Activated CD4-positive, alpha-beta T cell treated with anti-CD3 and anti-CD28 coated beads for 36 hours (primary cell): ENCODE measurements around the gene GRM4. TPM values are rescaled to one million over a fixed set of nuclear protein-coding genes. Genes with fewer than 3 reads are reported as not detected.

ENCODE experiments used
- ATAC-seq: fragments of 200-7000 bp; cut with Tn5 transposase; one replicate; pipeline ENCODE4 v1.10.0; 2021; ENCODE audit warnings: mild to moderate bottlenecking, moderate library complexity
- CTCF ChIA-PET: fragments of 350-600 bp; sonication (Branson Sonifier 250); formaldehyde crosslinking; loops from one replicate; lab custom pipeline; 2021; ENCODE audit warnings: antibody characterized with exemption; lab: Charles Lee
- POLR2A ChIA-PET: fragments of 350-600 bp; sonication (Branson Sonifier 250); formaldehyde crosslinking; loops from one replicate; lab custom pipeline; 2021; ENCODE audit warnings: antibody characterized with exemption, inconsistent platforms; lab: Charles Lee
- DNase-seq: peaks from one replicate; pipeline ENCODE4 v3.0.0-alpha.2; 2020
- H3K27ac Mint-ChIP-seq: one replicate; pipeline ENCODE4 v1.8.0; 2021; ENCODE audit warnings: mixed read lengths
- H3K27me3 Mint-ChIP-seq: one replicate; pipeline ENCODE4 v1.8.0; 2021; ENCODE audit warnings: mixed read lengths
- H3K36me3 Mint-ChIP-seq: one replicate; pipeline ENCODE4 v1.8.0; 2021; ENCODE audit warnings: low read depth, mixed read lengths
- H3K4me1 Mint-ChIP-seq: one replicate; pipeline ENCODE4 v1.8.0; 2021; ENCODE audit warnings: mixed read lengths
- H3K4me3 Mint-ChIP-seq: one replicate; pipeline ENCODE4 v1.8.0; 2021; ENCODE audit warnings: mild to moderate bottlenecking, moderate library complexity, mixed read lengths
- H3K9me3 Mint-ChIP-seq: one replicate; pipeline ENCODE4 v1.8.0; 2021; ENCODE audit warnings: low read depth, mixed read lengths
- intact Hi-C, 2 experiments: fragments of 100-400 bp; cut with DNase I in 1 of 2; cut with micrococcal nuclease in 1 of 2; formaldehyde crosslinking; loops; one replicate each; pipeline versions ENCODE4 v1.14.2 to v1.15.1; 2022 to 2024; cut with DNase I, micrococcal nuclease
- total RNA-seq, 2 experiments: library from RNA; stranded (reverse); gene quantifications; one replicate each; pipeline ENCODE4 v1.2.3, GENCODE V29; 2021

Gene GRM4
- total RNA-seq, 2 experiments from 2014 or later = 0.11 TPM; not detected in 1

DNA sequence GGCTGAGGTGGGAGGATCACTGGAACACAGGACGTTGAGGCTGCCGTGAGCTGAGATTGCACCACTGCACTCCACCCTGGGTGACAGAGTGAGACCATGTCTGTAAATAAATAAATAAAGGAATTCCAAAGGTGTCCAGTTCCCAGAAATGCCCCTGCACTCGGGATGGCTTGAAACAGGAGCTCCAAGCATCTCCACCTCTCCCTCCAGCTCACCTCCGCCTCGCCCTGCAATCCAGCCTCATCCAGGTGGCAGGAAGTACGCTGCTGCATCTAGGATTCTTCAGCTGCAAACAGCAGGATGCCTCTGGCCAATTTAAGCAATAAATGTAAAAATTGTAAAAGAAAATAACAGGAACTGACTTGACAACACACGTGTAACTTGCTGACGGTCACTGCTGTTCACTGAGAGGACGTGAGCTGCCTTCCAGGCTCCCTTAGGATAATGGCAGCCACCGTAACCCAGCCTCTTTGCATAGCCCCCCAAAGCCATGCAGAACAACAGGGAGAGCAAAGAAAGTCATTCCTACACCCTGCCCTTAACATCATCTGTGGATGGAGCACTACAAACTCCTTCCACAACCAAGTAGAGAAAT, 11.4 kb upstream of the GRM4 start:
- Mint-ChIP-seq H3K9me3 (peaks cover 4% of the 10 kb centered on the region), H3K36me3 (no peaks in the 10 kb centered on the region), H3K27ac (no peak overlapping the region), H3K4me1 (peaks cover 4% of the 10 kb centered on the region), H3K27me3 (peaks cover 12% of the 10 kb centered on the region), H3K4me3 (no peak overlapping the region)
- DNase-seq = no peak
- intact Hi-C loops = loop anchor here (10.0 kb wide), 2 partner anchors 203 to 413 kb away; partner anchors contain the start of gene IP6K3 (in 1 of the 2)
- ChIA-PET CTCF (interaction anchor here (0.6 to 2.6 kb wide), 5 partner anchors 39 to 452 kb away, joined by 3 to 15 read pairs (median 4); no protein-coding TSS in a partner anchor), POLR2A (no interaction called here)
- ATAC-seq = no peak

DNA sequence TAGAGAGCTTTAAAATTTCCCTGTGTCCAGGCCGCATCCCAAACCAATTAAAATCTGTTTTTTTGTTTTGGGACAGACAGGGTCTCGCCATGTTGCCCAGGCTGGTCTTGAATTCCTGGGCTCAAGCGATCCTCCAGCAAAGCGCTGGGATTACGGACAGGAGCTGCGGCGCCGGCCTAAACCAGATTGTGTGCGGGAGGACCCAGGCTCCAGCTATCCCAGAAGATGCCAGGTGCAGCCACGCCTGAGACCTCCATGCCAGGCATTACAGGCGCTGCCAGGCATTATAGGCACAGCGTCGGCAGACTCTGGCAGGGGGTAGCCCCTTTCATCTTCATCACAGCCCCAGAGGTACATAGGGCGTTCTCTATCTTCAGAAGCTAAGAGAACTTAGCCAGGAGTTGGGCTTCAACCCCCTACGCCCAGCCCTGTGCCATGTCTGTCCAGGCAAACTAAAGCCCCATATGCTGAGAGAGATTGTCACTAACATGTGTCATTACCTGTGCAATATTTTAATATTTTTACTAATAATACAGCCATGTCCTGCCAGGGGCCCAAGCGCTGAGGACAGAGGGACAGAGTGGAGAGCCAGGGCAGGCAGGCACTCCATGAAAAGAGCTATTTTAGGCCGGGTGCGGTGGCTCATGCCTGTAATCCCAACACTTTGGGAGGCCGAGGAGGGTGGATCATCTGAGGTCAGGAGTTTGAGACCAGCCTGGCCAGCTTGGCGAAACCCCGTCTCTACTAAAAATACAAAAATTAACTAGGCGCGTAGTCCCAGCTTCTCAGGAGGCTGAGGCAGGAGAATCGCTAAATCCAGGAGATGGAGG, 9.8 kb upstream of the GRM4 start:
- peaks cover 4% of the 10 kb centered on the region for H3K9me3 Mint-ChIP-seq
- ChIA-PET POLR2A (interaction anchor here (0.7 to 1.3 kb wide), 2 partner anchors 10 to 367 kb away, joined by 3 to 4 read pairs; no protein-coding TSS in a partner anchor), CTCF (interaction anchor here (0.6 to 5.3 kb wide), 25 partner anchors 10 to 651 kb away, joined by 3 to 36 read pairs (median 3); no protein-coding TSS in a partner anchor)
- intact Hi-C loops = loop anchor here (2.0 to 10.0 kb wide), 3 partner anchors 201 to 411 kb away; partner anchors contain the start of gene IP6K3 (in 1 of the 2)
- no peak overlapping the region for H3K4me3 Mint-ChIP-seq
- no peak overlapping the region for H3K27ac Mint-ChIP-seq
- DNase-seq (no peak), ATAC-seq (no peak)
- H3K4me1 Mint-ChIP-seq = peaks cover 4% of the 10 kb centered on the region
- no peaks in the 10 kb centered on the region for H3K36me3 Mint-ChIP-seq
- H3K27me3 Mint-ChIP-seq = peaks cover 25% of the 10 kb centered on the region

DNA sequence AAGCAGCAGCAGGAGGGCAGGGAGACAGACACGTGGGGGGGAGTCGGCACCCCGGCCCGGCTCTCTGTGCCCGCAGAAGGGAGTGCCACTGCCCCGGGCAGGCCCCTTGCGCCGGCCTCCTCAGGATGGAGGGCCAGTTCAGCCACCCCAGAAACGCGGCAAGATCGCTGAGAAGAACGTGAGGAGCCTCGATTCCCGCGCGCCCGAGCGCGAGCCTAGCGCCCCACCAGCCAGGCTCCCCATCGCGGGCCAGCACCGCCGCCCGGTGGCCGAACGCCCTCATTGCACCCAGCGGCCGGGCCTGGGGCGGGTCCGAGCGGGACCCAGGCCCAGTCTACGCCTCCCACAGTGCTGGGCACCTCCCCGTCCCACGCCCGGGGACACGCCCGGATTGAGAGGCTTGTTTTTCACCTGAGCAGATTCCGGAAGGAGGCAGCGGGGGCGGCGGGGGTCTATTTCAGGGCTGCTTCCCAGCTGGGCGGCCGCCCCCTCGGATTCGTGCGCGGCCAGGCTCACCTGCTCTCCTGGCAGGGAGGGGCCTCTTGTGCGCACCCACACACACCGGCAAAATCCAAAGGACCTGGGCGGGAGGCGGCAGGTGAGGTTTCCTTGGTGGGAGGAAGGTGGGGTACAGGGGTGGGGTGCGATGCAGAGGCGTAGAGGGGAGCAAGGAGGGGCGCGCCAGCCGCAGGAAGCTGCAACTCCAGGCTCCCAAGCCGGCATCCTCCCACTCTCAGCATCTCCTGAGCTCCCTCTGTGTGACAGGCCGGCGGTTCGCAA, 9.0 kb upstream of the GRM4 start:
- ChIA-PET POLR2A (interaction anchor here (1.3 kb wide), 1 partner anchor 10 kb away, joined by 3 read pairs; no protein-coding TSS in a partner anchor), CTCF (interaction anchor here (0.6 to 5.3 kb wide), 25 partner anchors 10 to 1288 kb away, joined by 3 to 36 read pairs (median 3); no protein-coding TSS in a partner anchor)
- ATAC-seq (peak; percentile 91), DNase-seq (peak; percentile 83)
- peaks cover 34% of the 10 kb centered on the region for H3K27me3 Mint-ChIP-seq
- H3K4me3 Mint-ChIP-seq = no peak overlapping the region
- H3K9me3 Mint-ChIP-seq = peaks cover 3% of the 10 kb centered on the region
- H3K4me1 Mint-ChIP-seq = peaks cover 4% of the 10 kb centered on the region
- no peak overlapping the region for H3K27ac Mint-ChIP-seq
- H3K36me3 Mint-ChIP-seq = no peaks in the 10 kb centered on the region
- intact Hi-C loops = loop anchor here (1.0 to 10.0 kb wide), 6 partner anchors 100 to 411 kb away; partner anchors contain the start of gene IP6K3 (in 1 of the 2)

DNA sequence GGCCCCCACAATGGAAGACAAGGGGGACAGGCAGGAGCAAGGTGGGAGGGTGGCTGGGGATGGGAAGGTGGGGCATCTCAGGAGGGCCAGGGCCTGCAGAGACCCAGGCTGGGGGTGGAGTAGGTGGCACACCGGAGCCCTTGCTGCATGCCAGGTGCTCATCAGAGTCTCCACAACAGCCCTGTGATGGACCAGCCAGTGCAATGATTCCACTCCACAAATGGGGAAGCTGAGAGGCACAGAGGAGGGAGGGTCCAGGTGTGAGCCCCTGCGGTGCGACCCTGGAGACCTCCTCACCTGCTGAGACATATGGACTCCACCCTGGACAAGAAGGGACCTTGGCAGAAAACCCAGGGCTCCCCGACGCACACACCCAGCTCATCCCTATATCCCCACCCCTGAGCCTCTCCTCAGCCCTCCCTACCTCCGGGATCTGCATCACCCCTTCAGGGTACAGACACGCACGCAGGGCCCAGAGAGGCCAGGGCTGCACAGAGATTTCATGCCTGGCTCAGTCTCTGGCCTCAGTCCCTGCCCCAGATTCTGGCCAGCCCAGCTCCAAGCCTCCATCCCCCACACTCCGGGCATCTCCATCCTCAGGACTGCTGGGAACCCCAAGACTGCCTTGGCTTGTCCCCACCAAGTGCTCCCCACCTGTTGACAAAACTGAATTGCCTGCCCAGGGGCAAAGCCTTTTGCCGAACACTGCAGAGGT, 7.1 kb upstream of the GRM4 start:
- no peak overlapping the region for H3K4me3 Mint-ChIP-seq
- ChIA-PET CTCF (interaction anchor here (0.7 to 5.3 kb wide), 3 partner anchors 11 to 409 kb away, joined by 3 to 36 read pairs (median 5); no protein-coding TSS in a partner anchor), POLR2A (no interaction called here)
- no peaks in the 10 kb centered on the region for H3K36me3 Mint-ChIP-seq
- intact Hi-C loops = loop anchor here (10.0 kb wide), 2 partner anchors 198 to 408 kb away; partner anchors contain the start of gene IP6K3 (in 1 of the 2)
- H3K4me1 Mint-ChIP-seq = peaks cover 4% of the 10 kb centered on the region
- ATAC-seq (no peak), DNase-seq (no peak)
- H3K27me3 Mint-ChIP-seq = peaks cover 40% of the 10 kb centered on the region
- H3K27ac Mint-ChIP-seq = no peak overlapping the region
- no peaks in the 10 kb centered on the region for H3K9me3 Mint-ChIP-seq

DNA sequence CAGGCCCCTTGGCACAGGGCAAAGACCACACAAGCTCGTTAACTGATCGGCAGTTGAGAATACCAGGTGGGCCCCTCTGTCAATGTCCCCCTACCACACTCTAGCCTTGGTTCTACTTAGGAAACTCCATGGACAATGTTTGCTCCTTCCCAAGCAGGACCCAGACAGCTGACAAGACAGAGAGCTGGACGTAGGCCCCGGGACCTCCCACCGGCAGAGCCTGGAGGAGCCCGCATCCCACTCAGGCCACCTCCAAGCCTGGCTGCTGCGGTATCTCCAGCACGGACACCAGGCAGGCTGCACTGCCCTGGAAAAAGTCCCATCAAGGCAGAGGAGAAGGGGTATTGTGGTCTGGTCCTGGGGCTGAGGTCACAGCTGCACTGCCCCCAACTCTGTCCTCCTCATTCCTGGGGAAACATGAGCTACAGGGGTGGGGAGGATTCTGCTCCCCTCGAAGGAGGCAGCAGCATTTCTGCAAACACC, 6.2 kb upstream of the GRM4 start:
- Mint-ChIP-seq H3K4me3 (no peak overlapping the region), H3K36me3 (no peaks in the 10 kb centered on the region), H3K27ac (no peak overlapping the region), H3K9me3 (no peaks in the 10 kb centered on the region), H3K27me3 (peaks cover 40% of the 10 kb centered on the region), H3K4me1 (peaks cover 4% of the 10 kb centered on the region)
- CTCF ChIA-PET = interaction anchor here (0.5 to 5.3 kb wide), 4 partner anchors 33 to 881 kb away, joined by 3 to 36 read pairs (median 4); no protein-coding TSS in a partner anchor
- no peak for DNase-seq
- POLR2A ChIA-PET = no interaction called here
- intact Hi-C loops = loop anchor here (10.0 kb wide), 2 partner anchors 197 to 407 kb away; partner anchors contain the start of gene IP6K3 (in 1 of the 2)
- no peak for ATAC-seq

DNA sequence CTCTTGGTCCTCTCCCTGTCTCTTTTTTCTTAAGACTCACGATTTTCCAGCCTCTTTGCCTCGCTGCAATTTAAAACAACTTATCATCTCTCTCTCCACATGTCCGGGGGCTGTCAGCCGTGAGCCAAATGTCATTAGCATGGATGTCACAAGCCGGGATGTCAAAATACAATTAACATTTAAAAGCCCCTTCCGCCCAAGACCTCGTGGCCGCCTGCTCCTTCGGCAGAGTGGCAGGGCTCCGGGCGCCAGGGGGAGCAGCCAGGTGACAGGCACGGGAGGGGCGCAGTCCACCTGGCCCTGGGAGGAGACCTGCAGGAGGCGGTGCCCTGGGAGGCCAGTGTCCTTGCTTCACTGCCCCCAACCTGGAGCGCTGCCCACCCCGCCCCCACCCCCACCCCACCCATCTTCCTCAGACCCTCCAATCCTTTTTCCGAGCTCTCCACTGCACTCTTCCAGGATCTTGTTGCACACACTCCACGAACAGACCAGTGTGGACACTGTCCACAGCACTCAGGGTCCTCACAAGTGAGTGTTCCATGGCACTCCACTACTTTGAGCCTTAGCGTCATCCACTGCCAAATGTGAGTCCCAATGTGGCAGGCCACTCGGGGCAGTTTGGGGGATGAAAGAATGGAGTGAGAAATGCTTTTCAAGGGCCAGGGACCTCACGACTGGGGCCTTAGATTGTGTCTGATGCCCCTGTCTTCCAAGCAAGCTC, 5.6 kb upstream of the GRM4 start:
- intact Hi-C loops = loop anchor here (10.0 kb wide), 2 partner anchors 197 to 407 kb away; partner anchors contain the start of gene IP6K3 (in 1 of the 2)
- no peaks in the 10 kb centered on the region for H3K36me3 Mint-ChIP-seq
- CTCF ChIA-PET = interaction anchor here (0.5 to 5.3 kb wide), 3 partner anchors 33 to 880 kb away, joined by 3 to 36 read pairs (median 3); no protein-coding TSS in a partner anchor

DNA sequence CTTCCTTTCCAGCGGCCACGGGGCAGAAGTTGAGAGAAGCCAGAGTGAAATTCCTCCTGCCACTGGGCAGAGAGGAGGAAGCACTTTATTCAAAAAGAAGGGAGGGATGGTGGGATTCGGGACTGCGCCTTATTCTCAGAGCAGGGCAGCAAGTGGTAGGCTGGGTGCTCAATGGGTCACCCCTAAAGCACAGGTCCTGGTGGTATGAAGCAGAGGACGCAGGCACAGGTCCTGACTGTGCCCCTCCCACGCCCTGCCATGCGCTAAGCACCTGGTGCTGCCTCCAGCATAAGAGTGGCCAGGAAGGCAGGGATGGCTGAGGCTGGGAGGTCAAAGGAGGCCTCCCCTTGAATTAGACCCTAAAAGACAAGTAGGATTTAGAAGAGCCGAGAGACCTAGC, 4.9 kb upstream of the GRM4 start:
- H3K9me3 Mint-ChIP-seq = no peaks in the 10 kb centered on the region
- no peaks in the 10 kb centered on the region for H3K36me3 Mint-ChIP-seq
- ATAC-seq = no peak
- intact Hi-C loops = loop anchor here (10.0 kb wide), 2 partner anchors 196 to 406 kb away; partner anchors contain the start of gene IP6K3 (in 1 of the 2)
- H3K4me3 Mint-ChIP-seq = no peak overlapping the region
- no peak overlapping the region for H3K27ac Mint-ChIP-seq
- DNase-seq = no peak
- CTCF ChIA-PET = no interaction called here
- POLR2A ChIA-PET = no interaction called here
- peaks cover 4% of the 10 kb centered on the region for H3K4me1 Mint-ChIP-seq
- H3K27me3 Mint-ChIP-seq = peaks cover 51% of the 10 kb centered on the region

More for the DNA sequence above, 5.6 kb upstream of the GRM4 start:
- no peak overlapping the region for H3K4me3 Mint-ChIP-seq
- peaks cover 44% of the 10 kb centered on the region for H3K27me3 Mint-ChIP-seq
- H3K4me1 Mint-ChIP-seq = peaks cover 4% of the 10 kb centered on the region
- POLR2A ChIA-PET = no interaction called here
- no peak overlapping the region for H3K27ac Mint-ChIP-seq
- DNase-seq (no peak), ATAC-seq (no peak)
- no peaks in the 10 kb centered on the region for H3K9me3 Mint-ChIP-seq

DNA sequence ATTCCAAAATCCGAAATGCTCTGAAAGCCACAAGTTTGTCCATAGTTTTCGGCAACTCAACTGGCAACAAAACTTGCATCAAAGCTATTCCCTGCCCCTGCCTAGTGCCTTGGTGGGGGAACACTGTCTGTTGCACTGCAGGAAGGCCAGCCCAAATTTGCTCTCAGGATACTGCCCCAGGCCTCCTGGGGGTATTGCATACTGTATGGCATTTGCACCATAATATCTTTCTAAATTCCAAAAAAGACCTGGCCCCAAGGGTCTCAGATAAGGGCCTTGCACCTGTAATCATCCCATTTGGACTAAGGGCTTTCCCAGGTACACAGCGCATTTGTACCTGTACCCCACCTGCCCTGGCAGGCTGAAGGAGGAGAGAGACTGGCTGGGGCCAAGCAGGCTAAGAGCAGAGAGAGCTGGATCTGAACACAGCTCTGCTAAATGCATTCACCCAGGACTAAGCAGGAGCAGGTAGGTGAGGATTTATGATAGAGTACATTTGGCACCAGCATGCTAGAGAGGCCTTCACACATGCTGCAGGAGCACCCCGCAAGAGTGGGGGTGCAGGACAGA, 4.0 kb upstream of the GRM4 start:
- CTCF ChIA-PET = interaction anchor here (0.7 to 1.0 kb wide), 2 partner anchors 16 to 438 kb away, joined by 3 to 4 read pairs; no protein-coding TSS in a partner anchor
- Mint-ChIP-seq H3K4me1 (peaks cover 4% of the 10 kb centered on the region), H3K27me3 (peaks cover 53% of the 10 kb centered on the region)

DNA sequence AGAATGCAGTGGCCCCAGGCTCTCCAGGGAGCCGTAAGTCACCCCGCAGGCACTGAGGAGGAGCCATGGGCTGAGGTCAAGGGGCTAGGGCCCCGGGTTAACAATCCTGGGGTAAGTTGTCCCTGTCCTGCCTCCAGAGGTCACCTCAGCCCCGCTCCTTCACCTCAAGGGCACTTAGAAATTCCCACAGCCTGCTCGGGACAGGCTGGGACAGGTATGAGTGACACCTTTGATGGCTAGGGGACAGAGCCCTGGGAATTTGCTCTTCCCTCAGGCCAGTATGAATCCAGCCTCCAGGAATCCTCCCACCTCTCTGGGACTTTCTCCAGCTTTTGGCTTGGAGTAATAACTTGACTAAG, 3.5 kb upstream of the GRM4 start:
- intact Hi-C loops = loop anchor here in 1 of 2 experiments (10.0 kb wide), 1 partner anchor 305 kb away; no protein-coding TSS in a partner anchor
- ATAC-seq (no peak), DNase-seq (no peak)
- Mint-ChIP-seq H3K4me3 (no peak overlapping the region), H3K36me3 (no peaks in the 10 kb centered on the region), H3K27ac (no peak overlapping the region), H3K27me3 (peaks cover 51% of the 10 kb centered on the region), H3K9me3 (no peaks in the 10 kb centered on the region), H3K4me1 (peaks cover 3% of the 10 kb centered on the region)
- CTCF ChIA-PET = interaction anchor here (0.7 to 1.0 kb wide), 3 partner anchors 15 to 438 kb away, joined by 3 to 4 read pairs (median 3); no protein-coding TSS in a partner anchor
- POLR2A ChIA-PET = no interaction called here

More for the DNA sequence above, 4.0 kb upstream of the GRM4 start:
- H3K4me3 Mint-ChIP-seq = no peak overlapping the region
- POLR2A ChIA-PET = no interaction called here
- ATAC-seq (no peak), DNase-seq (no peak)
- no peak overlapping the region for H3K27ac Mint-ChIP-seq
- no peaks in the 10 kb centered on the region for H3K9me3 Mint-ChIP-seq
- intact Hi-C loops = loop anchor here (10.0 kb wide), 3 partner anchors 195 to 405 kb away; partner anchors contain the start of gene IP6K3 (in 1 of the 2)
- H3K36me3 Mint-ChIP-seq = no peaks in the 10 kb centered on the region
